Fibroblast of lung (primary cell): Measurements from ENCODE around the gene PDCD1LG2. TPM values are rescaled to one million over a fixed set of nuclear protein-coding genes. Genes with fewer than 3 reads are reported as not detected.

Experiments used
- DNase-seq, 2 donors: peaks; one replicate each; pipeline versions ENCODE4 v3.0.0 to v3.0.0-alpha.2; 2010; ENCODE audit warnings: low read depth in 2 of 2
- H2AFZ ChIP-seq: 2 replicates; pipeline ENCODE4 v1.5.1; 2012; ENCODE audit warnings: low read length, control low read depth, inconsistent platforms
- H3K27ac ChIP-seq: 2 replicates; pipeline ENCODE4 v1.5.1; 2011; ENCODE audit warnings: low read length, control low read depth; ENCODE audit not compliant: insufficient read depth
- H3K27me3 ChIP-seq: 2 replicates; pipeline ENCODE4 v1.5.1; 2011; ENCODE audit warnings: mild to moderate bottlenecking, low read length; ENCODE audit not compliant: control insufficient read depth, insufficient read depth
- H3K36me3 ChIP-seq: 2 replicates; pipeline ENCODE4 v1.5.1; 2011; ENCODE audit warnings: low read length; ENCODE audit not compliant: control insufficient read depth, insufficient read depth
- H3K4me1 ChIP-seq: 2 replicates; pipeline ENCODE4 v1.5.1; 2011; ENCODE audit warnings: low read length; ENCODE audit not compliant: control insufficient read depth, insufficient read depth; ENCODE audit errors: extremely low read depth
- H3K4me2 ChIP-seq: 2 replicates; pipeline ENCODE4 v1.5.1; 2011; ENCODE audit warnings: low read length, control low read depth; ENCODE audit not compliant: insufficient read depth; ENCODE audit errors: extremely low read depth
- H3K4me3 ChIP-seq, 4 experiments: fragments of 200-600 bp in 1 of 4; sonication (generic) in 1 of 4; replicated peaks in 1 of 4; 2 replicates each; pipeline ENCODE4 v1.5.1; 2011 to 2016; ENCODE audit warnings: low read length in 4 of 4, low read depth in 3 of 4, mild to moderate bottlenecking in 3 of 4, control low read depth in 2 of 4, inconsistent platforms in 1 of 4, mixed read lengths in 1 of 4; ENCODE audit not compliant: insufficient read depth in 1 of 4; ENCODE audit errors: control extremely low read depth in 1 of 4
- H3K79me2 ChIP-seq: 2 replicates; pipeline ENCODE4 v1.5.1; 2012; ENCODE audit warnings: mild to moderate bottlenecking, low read length, inconsistent platforms; ENCODE audit not compliant: control insufficient read depth, insufficient read depth
- H3K9ac ChIP-seq: 2 replicates; pipeline ENCODE4 v1.5.1; 2011; ENCODE audit warnings: mild to moderate bottlenecking, low read length, control low read depth; ENCODE audit not compliant: insufficient read depth
- H3K9me3 ChIP-seq: 2 replicates; pipeline ENCODE4 v1.5.1; 2012; ENCODE audit warnings: low read depth, low read length; ENCODE audit not compliant: control insufficient read depth, insufficient read depth
- H4K20me1 ChIP-seq: 2 replicates; pipeline ENCODE4 v1.5.1; 2011; ENCODE audit warnings: low read length; ENCODE audit not compliant: control insufficient read depth, insufficient read depth; ENCODE audit errors: extremely low read depth
- EZH2 ChIP-seq: IDR thresholded peaks from 2 replicates; pipeline ENCODE4 v1.5.1; 2012; ENCODE audit warnings: low read length, control low read depth, mild to moderate bottlenecking; ENCODE audit errors: missing control alignments
- polyA plus RNA-seq, 2 donors: library from polyadenylated mRNA; depleted of rRNA in 1 of 2; stranded (reverse) in 1 of 2; unstranded in 1 of 2; fragments of >200 nt; gene quantifications; 2 replicates each; pipeline ENCODE4 v1.2.1, GENCODE V29; 2011 to 2012; ENCODE audit warnings: missing spikeins in 1 of 2
- total RNA-seq: library from RNA; depleted of rRNA; stranded (reverse); fragments of >200 nt; gene quantifications from 2 replicates; pipeline ENCODE4 v1.2.1, GENCODE V29; 2014
- TF ChIP-seq, protein P1 (sequence below), 2 donors: IDR thresholded peaks in 1 of 2; conservative IDR thresholded peaks in 1 of 2; 1 replicate in 1 of 2; 2 replicates in 1 of 2; pipeline ENCODE4 v1.5.1; 2011 to 2012; ENCODE audit warnings: low read length in 2 of 2, control low read depth in 1 of 2, inconsistent platforms in 1 of 2, low read depth in 1 of 2, mild to moderate bottlenecking in 1 of 2

PDCD1LG2 gene
- total and polyA plus RNA-seq, 2 donors (not counting 1 experiment from before 2014, with no cell fraction given) = 6.9 to 16.9 TPM

DNA sequence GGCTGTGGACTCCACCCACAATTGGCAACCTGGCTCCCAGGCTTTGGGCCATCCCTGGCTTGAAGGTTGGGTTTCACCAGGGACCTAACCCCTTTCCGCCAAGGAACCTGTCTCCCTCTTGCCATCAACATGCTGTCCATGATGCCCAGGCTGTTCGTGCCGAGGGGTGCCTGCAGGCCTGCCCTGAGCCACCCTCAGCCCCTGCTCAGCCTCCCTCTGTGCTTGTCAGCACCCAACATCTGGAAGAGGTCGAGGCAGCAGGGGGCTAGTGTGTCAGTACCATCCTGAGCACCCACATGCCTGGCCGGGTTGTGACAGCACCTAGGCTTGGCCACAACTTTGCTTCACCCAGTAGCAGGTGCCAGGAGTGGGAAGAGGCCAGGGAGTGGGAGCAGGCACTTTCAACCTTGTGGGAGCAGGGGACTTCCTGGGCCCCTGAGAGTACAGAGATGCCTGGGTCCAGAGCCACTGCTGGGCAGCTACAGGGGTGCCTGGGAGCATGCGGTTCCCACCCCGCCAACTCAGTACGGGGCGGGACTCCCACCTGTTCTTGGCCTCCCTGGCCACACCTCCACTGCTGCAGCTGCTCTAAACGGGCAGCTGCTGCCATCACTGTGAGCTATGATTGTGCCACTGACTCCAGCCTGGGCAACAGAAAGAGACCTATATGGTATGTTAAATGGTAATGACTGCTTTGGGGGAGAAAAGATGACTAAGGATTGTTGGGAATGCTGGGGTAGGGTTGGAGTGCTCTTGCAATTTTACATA, 6.3 kb downstream of the PDCD1LG2 start:
- H3K4me2 ChIP-seq = no peak overlapping the region
- DNase-seq = no peak
- no peaks in the 10 kb centered on the region for H4K20me1 ChIP-seq
- H3K36me3 ChIP-seq = no peaks in the 10 kb centered on the region
- TF ChIP-seq EZH2 = no peak
- TF ChIP-seq, protein P1, sequence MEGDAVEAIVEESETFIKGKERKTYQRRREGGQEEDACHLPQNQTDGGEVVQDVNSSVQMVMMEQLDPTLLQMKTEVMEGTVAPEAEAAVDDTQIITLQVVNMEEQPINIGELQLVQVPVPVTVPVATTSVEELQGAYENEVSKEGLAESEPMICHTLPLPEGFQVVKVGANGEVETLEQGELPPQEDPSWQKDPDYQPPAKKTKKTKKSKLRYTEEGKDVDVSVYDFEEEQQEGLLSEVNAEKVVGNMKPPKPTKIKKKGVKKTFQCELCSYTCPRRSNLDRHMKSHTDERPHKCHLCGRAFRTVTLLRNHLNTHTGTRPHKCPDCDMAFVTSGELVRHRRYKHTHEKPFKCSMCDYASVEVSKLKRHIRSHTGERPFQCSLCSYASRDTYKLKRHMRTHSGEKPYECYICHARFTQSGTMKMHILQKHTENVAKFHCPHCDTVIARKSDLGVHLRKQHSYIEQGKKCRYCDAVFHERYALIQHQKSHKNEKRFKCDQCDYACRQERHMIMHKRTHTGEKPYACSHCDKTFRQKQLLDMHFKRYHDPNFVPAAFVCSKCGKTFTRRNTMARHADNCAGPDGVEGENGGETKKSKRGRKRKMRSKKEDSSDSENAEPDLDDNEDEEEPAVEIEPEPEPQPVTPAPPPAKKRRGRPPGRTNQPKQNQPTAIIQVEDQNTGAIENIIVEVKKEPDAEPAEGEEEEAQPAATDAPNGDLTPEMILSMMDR (conservative IDR thresholded peaks at IDR 0.05 in 1 of 2, IDR thresholded peaks at IDR 0.05 in 1 of 2; ENCODE audit: low read depth in 1 of 2, low read length in 2 of 2) = no peak
- no peak overlapping the region for H2AFZ ChIP-seq
- peaks cover 20% of the 10 kb centered on the region for H3K79me2 ChIP-seq
- peaks cover 5% of the 10 kb centered on the region for H3K4me1 ChIP-seq
- H3K4me3 ChIP-seq = no peak overlapping the region
- no peak overlapping the region for H3K9ac ChIP-seq
- H3K27ac ChIP-seq = no peak overlapping the region
- no peaks in the 10 kb centered on the region for H3K27me3 ChIP-seq
- H3K9me3 ChIP-seq = no peaks in the 10 kb centered on the region

DNA sequence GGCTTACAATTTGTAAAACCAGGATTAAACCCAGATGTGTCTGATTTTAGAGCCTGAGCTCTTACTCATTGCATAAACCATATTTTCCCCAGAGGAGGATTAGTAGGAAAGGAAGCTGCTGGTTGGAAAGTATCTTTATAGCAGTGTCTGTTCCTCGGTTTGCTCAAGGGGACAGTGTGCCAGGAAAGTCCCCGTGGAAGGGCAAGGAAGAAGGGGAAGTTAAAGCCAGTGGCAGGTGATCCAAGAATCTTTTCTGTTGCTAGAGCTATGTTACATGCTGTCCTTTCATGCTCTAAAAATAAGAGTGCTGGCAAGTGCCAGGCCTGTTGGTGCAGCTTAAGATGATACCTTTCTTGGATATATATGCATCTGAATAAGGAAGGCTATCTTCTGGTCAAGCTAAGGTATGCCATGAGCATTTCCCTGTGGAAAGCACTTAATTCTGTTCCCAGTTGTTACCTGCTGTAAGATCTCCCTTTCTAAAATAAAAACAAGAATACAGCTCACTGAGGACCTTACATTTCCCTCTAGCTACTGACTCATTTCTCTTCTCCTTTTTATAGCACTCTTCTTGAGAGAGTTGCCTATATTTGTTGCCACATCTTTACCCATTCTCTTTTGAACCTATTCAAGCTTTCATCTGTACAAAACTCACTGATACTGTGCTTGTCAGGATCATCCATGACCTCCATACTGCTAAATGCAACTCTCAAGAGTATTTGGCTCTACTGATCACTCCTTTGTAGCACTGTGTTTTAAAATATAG, 8.0 kb downstream of the PDCD1LG2 start:
- Histone ChIP-seq H3K27me3 (no peaks in the 10 kb centered on the region), H3K79me2 (peaks cover 5% of the 10 kb centered on the region), H3K36me3 (no peaks in the 10 kb centered on the region), H2AFZ (no peak overlapping the region), H3K9ac (no peak overlapping the region), H4K20me1 (no peaks in the 10 kb centered on the region), H3K9me3 (no peaks in the 10 kb centered on the region), H3K27ac (no peak overlapping the region), H3K4me2 (no peak overlapping the region), H3K4me1 (no peaks in the 10 kb centered on the region), H3K4me3 (no peak overlapping the region)
- no peak for DNase-seq
- TF ChIP-seq, protein P1 (conservative IDR thresholded peaks at IDR 0.05 in 1 of 2, IDR thresholded peaks at IDR 0.05 in 1 of 2; ENCODE audit: low read depth in 1 of 2, low read length in 2 of 2) = no peak
- TF ChIP-seq EZH2 = no peak

DNA sequence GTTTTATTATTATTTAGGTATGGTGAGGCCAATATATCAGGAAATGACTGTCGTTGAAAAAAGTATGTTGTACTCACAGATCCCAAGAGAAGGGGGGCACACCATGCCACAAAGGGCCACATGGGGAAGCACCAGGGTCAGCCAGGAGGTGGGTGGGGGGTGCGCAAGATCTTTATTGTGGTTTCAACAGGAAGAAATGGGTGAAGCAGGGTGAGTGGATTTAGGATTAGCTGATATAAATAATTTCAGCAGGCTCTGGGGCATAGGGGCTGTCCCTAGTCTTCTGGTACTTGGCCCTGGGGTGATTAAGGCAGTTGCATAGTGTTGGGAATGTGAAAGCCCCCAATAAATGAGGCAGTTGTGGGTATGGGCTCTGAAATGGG, 8.6 kb downstream of the PDCD1LG2 start:
- Histone ChIP-seq H3K4me2 (no peak overlapping the region), H3K4me1 (no peaks in the 10 kb centered on the region), H3K79me2 (peaks cover 5% of the 10 kb centered on the region), H3K27ac (no peak overlapping the region), H3K9me3 (no peaks in the 10 kb centered on the region), H3K9ac (no peak overlapping the region), H3K27me3 (no peaks in the 10 kb centered on the region), H3K36me3 (no peaks in the 10 kb centered on the region), H4K20me1 (no peaks in the 10 kb centered on the region), H2AFZ (no peak overlapping the region), H3K4me3 (no peak overlapping the region)
- TF ChIP-seq, protein P1 (conservative IDR thresholded peaks at IDR 0.05 in 1 of 2, IDR thresholded peaks at IDR 0.05 in 1 of 2; ENCODE audit: low read depth in 1 of 2, low read length in 2 of 2) = no peak
- TF ChIP-seq EZH2 = no peak
- DNase-seq = no peak
